ENCODE results near the gene LTBP1. TPM values are rescaled to one million over a fixed set of nuclear protein-coding genes. Genes with fewer than 3 reads are reported as not detected.

The LTBP1 gene
- total RNA-seq, 1 experiment from 2014 or later = 28.5 TPM

DNA sequence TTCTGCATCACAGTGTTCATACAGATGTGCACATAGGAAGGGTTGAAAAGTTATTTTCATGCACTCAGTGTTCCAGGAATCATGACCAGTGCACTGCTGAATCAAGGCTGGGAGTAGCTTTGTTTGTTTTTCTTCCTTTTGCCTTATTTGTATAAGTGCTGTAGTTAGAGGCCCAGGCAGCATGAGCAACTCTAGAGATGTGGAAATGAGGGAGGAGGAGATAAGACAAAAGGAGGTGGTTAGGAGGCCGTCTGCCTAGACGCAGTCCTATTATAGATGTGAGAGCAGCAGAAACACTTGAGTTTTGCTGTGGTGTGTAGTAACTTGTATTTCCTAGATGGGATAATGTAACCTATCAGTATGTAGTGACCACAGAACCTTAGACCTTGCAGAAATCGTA lies 265.4 kb downstream of the LTBP1 start:
- Histone ChIP-seq H3K4me2 (ENCODE audit: insufficient read depth, insufficient read length, low read length) (no peak overlapping the region), H3K4me1 (ENCODE audit: insufficient read depth, low read length) (no peaks in the 10 kb centered on the region; the same call in 1 of the 2 replicates), H4K20me1 (ENCODE audit: control insufficient read depth, insufficient read depth, insufficient read length) (no peaks in the 10 kb centered on the region), H3K9ac (ENCODE audit: extremely low read depth, insufficient read length, low read length) (no peak overlapping the region), H2AFZ (ENCODE audit: low read length) (no peak overlapping the region), H3K23me2 (ENCODE audit: insufficient read length, low read depth, low read length, poor library complexity, severe bottlenecking) (no peaks in the 10 kb centered on the region), H2BK15ac (ENCODE audit: low read depth, low read length) (no peak overlapping the region), H2BK120ac (ENCODE audit: low read depth, low read length, poor library complexity, severe bottlenecking) (no peak overlapping the region), H3K79me2 (ENCODE audit: insufficient read depth, low read length) (no peaks in the 10 kb centered on the region), H2AK5ac (ENCODE audit: insufficient read length, low read length) (no peak overlapping the region), H2BK20ac (ENCODE audit: low read depth, low read length, poor library complexity, severe bottlenecking) (no peak overlapping the region), H4K8ac (replicated peaks; ENCODE audit: insufficient read length, low read depth, low read length) (no peak overlapping the region), H4K91ac (ENCODE audit: insufficient read length, low read depth, low read length) (no peak overlapping the region), H3K18ac (ENCODE audit: insufficient read length, low read depth, low read length) (no peak overlapping the region), H3T11ph (ENCODE audit: low read length) (no peak overlapping the region), H3K27me3 (ENCODE audit: insufficient read depth, low read length) (no peaks in the 10 kb centered on the region), H3K79me1 (ENCODE audit: insufficient read depth, low read depth, low read length, poor library complexity, severe bottlenecking) (no peaks in the 10 kb centered on the region), H3K27ac (ENCODE audit: insufficient read length, low read depth, low read length) (no peak overlapping the region), H4K5ac (ENCODE audit: insufficient read length, low read depth, low read length) (no peak overlapping the region), H2BK12ac (ENCODE audit: insufficient read length, low read depth, low read length) (no peak overlapping the region), H2BK5ac (ENCODE audit: insufficient read length, low read length) (no peak overlapping the region), H3K23ac (ENCODE audit: insufficient read length, low read depth, low read length) (no peak overlapping the region), H3K9me3 (ENCODE audit: control insufficient read depth, low read depth, low read length) (no peaks in the 10 kb centered on the region), H3K14ac (ENCODE audit: insufficient read depth, low read length) (no peak overlapping the region), H3K56ac (ENCODE audit: insufficient read length, low read depth, low read length) (no peak overlapping the region), H3K4ac (ENCODE audit: low read depth, low read length) (no peak overlapping the region)
- TF ChIP-seq, protein P1, sequence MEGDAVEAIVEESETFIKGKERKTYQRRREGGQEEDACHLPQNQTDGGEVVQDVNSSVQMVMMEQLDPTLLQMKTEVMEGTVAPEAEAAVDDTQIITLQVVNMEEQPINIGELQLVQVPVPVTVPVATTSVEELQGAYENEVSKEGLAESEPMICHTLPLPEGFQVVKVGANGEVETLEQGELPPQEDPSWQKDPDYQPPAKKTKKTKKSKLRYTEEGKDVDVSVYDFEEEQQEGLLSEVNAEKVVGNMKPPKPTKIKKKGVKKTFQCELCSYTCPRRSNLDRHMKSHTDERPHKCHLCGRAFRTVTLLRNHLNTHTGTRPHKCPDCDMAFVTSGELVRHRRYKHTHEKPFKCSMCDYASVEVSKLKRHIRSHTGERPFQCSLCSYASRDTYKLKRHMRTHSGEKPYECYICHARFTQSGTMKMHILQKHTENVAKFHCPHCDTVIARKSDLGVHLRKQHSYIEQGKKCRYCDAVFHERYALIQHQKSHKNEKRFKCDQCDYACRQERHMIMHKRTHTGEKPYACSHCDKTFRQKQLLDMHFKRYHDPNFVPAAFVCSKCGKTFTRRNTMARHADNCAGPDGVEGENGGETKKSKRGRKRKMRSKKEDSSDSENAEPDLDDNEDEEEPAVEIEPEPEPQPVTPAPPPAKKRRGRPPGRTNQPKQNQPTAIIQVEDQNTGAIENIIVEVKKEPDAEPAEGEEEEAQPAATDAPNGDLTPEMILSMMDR (conservative IDR thresholded peaks at IDR 0.05) = no peak
- WGBS (ENCODE audit: extremely low coverage, insufficient read length, low lambda C conversion rate) = no CpG with 5 or more reads among the region's 3 CpGs
- H3K27me3 Mint-ChIP-seq (ENCODE audit: low read depth) = no peaks in the 10 kb centered on the region
- H3K36me3 Mint-ChIP-seq (ENCODE audit: insufficient read depth in 1 of 3, low read depth in 3 of 3) = peaks cover 0 to 4% (median 0%) of the 10 kb centered on the region in 3 experiments; a peak in 3 of 7 replicates
- H3K4me1 Mint-ChIP-seq = peaks cover 10 to 11% of the 10 kb centered on the region in 2 experiments
- DNase-seq = no peak
- H3K27ac Mint-ChIP-seq = no peak overlapping the region
- no peaks in the 10 kb centered on the region for H3K9me3 Mint-ChIP-seq
- H3K4me3 Mint-ChIP-seq = no peak overlapping the region
